Activated CD4-positive, CD25-positive, alpha-beta regulatory T cell treated with anti-CD3 and anti-CD28 coated beads, Interleukin-2, amount 50 U/mL, for 24 hours (primary cell): ENCODE data around the gene NEK2.
A peak's percentile ranks its signal among the peaks of the same experiment; 100 is the strongest.
"Not testable (repeated sequence)": the region's sequence is repeated elsewhere in the genome, so short reads cannot be mapped to it uniquely, and the experiment has no call there.

Experiments used
- ATAC-seq, 2 donors: fragments of 150-1000 bp; cut with Tn5 transposase; one replicate each; pipeline ENCODE4 v1.10.0; 2021; ENCODE audit warnings: mild to moderate bottlenecking in 1 of 2, moderate library complexity in 1 of 2

The NEK2 gene

DNA sequence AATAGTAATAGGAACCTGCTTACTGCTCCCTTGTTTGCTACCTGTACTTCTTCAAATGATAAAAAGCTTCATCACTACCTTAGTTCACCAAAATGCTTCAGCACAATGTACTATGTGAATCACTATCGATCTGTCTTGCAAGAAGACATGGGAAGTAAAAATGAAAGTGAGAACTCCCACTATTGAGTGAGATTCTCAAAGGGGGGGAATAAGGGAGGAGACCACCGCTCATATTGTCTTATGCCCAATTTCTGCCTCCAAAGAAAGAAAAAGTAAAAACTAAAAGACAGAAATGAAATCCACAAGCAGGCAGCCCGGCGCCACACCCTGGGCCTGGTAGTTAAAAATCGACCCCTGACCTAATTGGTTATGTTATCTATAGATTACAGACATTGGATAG is 18.5 kb upstream of the NEK2 start:
- ATAC-seq = not testable (repeated sequence)

DNA sequence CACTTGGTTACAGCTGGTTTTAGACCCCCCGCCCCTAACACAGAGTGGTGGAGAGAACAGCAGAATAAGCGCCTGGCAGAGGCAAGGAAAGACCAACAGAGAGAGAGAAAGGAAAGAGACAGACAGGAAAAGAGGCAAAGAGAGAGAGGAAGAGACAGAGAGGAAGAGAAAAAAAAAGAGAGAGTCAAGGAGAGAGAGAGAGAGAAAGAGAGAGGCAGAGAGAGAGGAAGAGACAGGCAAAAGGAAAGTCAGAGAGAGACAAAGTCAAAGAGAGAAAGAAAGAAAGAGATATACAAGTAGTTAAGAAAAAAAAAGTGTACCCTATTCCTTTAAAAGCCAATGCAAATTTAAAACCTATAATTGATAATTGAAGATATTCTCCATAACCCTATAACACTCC is 13.0 kb upstream of the NEK2 start:
- ATAC-seq = no peak

DNA sequence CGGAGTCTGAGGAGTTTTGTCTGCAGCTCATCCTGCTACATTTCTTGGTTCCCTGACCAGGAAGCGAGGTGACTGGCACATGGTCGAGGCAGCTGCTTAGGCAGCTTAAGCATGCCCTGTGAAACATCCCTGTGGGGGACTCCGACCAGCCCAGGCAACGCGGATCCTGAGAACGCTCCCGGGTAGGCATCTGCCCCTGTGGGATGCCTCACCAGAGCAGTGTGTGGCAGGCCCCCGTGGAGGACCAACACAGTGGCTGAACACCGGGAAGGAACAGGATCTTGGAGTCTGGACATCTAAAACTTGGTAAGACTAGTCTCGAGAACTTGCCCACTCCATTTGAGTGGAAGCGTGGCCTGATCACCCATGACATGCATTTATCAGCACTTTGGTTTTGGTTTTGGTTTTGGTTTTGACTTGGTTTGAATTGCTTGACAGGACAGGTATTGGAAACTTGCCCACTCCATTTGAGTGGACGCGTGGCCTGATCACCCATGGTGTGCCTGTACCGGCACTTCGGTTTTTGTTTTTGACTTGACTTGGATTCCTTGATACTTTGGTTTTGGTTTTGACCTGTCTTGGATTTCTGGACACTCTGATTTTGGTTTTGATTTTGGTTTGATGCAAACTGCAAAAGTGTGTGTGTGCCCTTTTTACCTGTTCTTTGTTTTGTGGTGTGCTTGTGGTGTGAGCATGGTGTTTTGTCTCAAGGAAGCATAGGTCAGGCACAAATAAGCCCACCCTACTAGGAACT is 12.2 kb upstream of the NEK2 start:
- ATAC-seq = no peak

DNA sequence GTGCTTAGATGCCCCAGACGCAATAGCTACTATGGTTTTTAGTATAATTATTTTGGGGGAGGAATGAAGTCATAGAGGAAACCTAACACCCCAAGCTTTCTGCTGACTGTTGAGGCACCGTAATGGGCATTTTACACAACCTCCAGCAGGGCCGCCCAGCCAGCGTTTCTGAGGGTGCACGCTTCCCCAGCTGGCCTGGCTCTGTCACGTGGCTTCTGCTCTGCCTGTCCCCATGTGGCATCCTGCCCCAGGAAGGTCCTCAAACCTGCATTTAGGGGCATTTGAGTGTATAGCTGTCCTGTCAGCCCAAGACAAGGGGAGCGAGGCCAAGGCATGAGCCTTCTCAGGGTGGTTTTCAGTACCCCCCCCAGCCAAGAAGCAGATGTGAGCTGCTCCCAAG is 10.4 kb upstream of the NEK2 start:
- ATAC-seq = no peak

DNA sequence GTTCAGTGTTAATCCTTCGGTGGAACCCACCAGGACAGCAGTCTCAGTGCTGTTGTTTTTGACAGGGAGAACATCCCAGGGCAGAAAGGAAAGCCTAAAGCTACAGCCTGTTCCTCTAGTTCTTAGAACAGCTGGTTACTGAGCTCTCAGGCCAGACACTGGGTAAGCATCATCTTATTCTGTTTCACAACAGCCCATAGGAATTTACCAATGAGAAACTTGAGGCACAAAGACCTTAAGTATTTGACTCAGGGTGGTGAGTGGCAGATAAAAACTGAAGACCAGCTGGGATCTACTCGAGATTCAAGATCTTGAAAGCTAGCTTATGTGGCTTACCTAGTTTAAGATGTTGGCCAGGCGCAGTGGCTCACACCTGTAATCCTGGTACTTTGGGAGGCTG is 9.4 kb upstream of the NEK2 start:
- ATAC-seq = no peak

DNA sequence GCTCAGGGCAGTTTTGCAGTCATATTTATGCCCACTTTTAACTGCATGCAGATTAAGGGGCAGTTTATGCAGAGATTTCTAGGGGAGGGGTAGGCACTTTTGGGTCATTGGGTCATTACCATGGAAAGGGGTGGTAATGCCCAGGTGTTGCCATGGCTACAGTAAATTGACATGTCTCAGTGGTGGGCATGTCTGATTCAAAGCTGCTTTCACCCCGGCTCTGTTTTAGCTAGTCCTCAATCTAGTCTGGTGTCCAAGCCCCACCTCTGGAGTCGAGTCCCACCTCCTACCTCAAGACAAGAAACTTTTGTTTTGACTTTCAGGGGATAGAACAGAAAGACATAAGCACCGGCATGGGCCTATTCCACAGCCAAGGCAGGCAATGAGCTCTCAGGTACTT is 8.9 kb upstream of the NEK2 start:
- no peak for ATAC-seq

DNA sequence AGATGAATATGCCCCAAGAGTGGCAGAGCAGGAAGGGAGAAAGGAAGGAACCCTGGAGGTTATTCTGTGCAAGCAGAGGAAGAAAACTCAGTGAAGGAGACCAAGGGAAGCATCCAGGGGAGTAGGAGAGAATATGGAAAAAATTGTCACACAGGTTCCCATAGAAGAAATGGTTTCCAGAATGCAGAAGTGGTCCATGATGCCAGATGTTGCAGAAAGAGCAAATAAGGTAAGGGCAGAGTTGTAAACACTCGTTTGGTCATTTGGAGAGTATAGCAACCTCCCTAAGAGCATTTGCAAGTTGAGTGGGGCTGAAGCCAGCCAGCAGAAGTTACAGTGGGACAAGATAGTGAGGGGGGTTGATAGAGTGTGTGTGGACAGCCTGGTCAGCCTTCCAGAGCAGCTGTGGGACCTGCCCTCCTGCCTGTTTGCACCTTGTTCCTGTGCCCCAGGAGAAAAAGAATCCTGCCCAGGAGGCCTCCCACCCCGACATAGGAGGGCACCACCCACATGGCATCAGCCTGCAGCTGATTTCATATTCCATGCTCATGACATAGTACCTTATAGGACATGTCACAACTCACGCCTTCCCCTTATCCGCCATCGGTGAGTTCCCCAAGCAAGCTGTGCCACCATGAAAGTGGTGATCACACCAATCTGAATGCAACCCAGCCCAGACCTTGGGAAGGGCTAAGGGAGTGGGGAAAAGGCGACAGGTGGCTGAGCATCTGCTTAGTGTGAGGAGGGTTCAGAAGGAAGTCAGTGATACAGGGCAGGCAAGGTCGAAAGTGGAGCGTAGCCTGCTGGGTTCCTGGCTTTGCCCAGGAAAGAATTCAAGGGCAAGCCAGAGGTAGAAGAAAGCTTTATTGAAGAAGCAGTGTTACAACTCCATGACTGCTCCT is 8.2 kb upstream of the NEK2 start:
- no peak for ATAC-seq

DNA sequence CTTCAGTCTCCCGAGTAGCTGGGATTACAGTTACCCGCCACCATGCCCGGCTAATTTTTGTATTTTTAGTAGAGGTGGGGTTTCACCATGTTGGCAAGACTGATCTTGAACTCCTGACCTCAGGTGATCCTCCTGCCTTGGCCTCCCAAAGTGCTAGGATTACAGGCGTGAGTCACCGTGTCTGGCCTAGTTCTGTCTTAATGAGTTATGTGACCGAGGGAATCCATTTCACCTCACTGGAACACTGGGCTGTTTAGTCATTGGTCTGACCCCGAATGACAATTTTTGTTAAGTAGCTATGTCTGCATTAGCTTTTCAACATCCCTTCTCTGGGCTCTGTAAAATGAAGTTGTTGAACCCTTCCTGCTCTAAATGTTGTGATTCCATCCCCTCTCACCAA is 6.8 kb upstream of the NEK2 start:
- ATAC-seq = not testable (repeated sequence)

DNA sequence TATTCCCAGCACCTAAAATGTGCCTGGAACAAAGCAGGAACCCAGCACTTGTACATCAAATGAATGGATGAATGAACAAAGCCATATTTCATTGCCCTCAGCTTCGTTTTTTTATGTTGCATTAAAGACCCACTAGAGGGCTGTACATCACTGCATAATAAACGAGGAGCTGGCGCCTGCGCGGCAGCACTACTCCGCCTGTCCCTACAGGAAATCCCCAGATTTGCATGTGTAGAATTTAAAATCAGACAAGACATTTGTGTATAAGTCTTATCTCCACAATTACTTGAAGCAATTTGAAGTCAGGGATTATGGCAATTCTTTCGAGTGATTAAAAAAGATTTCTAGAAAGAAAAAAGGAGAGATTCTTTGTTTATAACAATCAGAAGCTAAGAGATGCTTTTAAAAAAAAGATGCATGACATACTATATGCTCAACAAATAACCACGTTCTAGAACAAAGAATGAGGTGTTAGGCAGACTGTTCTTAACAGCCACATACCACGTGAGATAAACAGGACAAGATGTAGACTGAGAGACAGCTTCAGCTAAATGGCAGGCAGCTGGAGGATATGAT is 5.4 kb upstream of the NEK2 start:
- peak; percentile 86 to 87 for ATAC-seq

DNA sequence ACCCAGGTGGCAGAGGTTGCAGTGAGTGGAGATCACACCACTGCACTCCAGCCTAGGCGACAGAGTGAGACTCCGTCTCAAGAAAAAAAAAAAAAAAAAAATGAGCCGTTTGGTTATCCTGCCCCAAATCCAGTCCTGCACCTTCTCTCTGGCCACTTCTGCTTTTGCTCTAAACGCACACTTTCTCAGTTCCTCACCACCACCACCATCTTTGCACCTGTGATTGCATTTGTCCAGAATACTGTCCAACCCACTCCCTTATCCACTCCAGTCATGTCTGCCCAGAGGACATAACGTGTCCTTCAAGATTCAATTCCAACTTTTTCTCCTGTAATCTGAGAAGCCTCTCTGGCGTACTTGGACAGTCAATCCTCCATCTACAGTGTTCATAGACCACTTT is 2.2 kb upstream of the NEK2 start:
- no peak for ATAC-seq

DNA sequence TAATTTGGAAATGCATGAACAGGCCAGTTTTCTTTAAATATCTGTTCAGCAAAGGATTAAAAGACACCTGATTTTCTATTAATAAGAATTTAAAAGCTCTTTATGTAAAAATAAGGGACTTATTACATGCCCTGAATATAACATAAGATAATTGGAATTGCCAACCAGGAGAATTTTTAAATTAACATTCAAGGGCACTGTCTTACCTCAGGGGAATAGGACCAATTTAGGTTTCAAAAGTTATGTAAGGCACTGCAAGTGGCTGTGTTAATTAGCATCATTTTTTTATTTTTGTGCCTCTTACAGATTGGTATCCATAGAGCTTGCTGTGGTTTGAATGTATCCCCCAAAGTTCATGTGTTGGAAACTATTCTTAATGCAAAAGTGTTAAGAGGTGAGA is 1.3 kb upstream of the NEK2 start:
- no peak for ATAC-seq

DNA sequence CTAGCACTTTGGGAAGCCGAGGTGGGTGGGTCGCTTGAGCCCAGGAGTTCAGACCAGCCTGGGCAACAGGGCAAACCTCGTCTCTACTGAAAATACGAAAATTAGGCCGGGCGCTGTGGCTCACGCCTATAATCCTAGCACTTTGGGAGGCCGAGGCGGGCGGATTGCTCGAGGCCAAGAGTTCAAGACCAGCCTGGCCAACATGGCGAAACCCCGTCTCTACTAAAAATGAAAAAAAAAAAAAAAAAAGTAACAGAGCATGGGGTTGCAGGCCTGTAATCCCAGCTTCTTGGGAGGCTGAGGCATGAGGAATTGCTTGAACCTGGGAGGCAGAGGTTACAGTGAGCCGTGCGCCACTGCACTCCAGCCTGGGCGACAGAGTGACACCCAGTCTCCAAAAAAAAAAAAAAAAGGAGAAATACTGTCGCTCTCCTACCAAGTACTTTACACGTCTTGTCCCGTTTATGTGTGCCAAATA is 724 bp upstream of the NEK2 start:
- no peak for ATAC-seq

DNA sequence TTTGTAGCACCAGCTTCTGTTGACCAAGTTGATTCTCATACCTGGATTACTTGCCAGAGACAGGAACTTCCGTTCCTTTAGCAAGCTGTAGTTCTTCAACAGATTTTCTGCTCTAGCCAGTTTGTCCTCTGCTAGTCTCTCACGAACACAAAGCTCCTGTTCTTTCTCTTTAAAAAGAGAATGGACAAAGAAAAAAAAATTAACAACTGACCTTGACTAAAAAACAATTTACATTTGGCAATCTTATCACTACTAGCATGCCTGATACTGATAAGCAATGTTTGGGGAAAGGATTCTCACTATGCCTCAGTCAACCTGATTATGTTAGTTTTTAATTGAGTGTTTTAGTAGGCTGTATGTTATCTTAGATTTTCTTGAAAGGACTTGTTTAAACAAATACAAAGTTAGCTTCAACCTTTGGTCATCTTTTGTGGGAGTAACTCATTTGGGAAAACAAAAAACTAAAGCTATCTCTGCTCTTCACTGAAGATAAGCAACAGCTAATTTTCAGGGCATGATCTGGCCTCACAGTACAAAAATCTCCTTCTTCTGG is 8.3 kb downstream of the NEK2 start:
- ATAC-seq = no peak

DNA sequence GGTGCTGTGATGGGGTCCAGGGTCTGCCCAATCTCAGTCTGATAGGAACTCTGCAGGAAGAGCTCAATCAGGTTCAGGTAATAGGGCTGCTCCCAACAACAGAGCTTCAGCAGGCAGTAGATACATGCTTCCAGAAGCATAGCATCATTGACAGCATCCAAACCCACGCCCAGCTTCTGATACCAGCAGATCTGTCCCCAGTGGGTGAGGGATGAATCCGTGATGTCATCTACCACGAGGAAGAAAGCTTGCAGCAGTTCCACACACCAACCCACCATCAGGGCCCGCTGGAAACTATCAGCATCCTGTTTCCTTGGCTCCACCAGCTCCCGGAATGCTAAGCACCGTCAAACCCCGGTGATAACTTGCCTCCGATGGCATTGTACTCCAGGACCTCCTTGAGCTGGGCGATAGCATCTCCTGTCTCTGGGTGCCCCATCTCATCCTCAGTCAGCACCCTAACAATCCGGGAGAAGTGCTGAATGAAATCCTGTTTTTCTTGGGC is 14.7 kb downstream of the NEK2 start:
- ATAC-seq = no peak

DNA sequence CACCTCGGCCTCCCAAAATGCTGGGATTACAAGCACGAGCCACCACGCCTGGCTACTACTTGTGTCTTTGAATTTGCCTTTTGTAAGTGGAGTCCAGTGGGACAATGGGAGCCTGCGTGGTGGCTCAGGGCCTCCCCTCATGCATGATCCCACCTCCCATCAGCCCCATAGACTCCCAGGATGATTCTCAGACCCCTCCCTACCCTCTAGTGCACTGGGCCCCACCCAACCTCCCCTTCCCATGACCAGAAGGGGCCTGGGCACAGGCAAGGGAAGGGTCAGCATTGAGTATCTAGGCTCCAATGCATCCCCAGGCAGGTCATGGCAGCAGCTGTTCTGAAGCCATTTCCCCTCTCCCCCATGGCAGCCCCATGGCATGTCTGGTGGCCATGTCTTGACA is 18.7 kb downstream of the NEK2 start:
- ATAC-seq = no peak

DNA sequence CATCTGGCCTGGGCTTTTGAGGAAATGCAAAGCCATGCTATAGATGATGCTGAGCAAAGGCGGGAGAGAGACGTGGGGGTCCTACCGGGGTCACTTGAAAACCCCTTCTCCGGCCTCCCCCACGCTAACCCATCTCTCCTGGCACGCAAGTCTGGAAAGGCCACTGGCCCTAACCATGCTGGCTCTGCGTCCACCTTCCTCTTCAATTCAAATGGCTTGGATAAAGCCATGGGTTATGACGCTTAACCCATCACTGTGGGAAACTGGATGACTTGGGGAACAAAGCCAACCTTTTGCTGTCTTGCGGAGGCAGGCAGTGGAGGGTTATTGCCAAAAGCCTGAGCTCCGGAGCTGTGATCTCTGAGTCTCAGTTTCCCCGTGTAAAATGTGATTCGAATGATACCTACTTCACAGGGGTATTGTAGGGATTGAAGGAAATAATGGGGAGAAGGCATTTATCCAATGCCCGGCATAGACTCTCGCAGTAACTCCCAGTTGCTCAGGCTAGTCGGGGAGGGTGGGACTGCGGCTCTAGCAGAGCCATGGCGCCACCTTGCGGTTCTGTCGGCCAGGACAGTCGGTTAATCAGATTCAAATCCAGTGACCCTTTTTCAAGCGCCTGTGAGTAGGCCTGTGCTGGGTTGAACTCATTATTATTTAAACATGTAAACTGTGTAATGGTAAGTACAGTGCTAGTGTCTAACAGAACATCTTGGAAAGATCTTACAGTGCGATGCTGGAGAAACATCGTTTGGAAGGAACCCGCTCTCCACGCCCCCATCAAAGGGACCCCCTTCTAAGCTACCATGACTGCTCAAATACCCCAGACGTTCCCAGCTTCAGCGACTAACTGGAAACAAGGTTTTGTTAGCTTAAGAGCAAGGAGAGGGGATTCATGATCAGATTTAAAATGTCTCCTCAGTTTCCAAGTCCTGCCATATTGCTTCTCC is 20.3 kb downstream of the NEK2 start:
- ATAC-seq = peak; percentile 84 to 89

DNA sequence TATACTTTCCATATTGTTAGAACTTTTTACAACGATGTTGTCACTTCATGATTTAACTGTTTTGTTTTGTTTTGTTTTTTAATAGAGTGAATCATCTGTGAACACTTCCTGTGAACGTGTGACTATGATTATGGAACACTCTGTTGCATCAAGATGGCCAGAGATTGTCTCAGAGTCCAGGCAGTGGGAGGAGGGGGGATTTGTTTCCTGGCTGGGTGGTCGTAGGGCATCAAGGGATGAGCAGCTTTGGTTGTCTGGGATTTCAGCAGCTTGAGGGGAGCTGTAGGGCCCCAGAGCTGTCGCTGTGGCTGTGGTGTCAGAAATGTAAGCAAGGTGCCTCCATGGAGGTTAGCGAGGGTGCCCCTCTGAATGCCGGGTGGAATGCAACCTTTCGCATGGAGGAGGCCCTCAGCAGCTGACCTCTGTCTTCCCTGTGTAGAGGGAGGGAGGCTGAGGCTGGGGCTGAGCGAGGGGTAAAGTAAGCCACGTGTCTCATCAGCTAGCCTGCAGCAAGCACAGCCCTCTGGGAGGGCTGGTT is 21.4 kb downstream of the NEK2 start:
- no peak for ATAC-seq

DNA sequence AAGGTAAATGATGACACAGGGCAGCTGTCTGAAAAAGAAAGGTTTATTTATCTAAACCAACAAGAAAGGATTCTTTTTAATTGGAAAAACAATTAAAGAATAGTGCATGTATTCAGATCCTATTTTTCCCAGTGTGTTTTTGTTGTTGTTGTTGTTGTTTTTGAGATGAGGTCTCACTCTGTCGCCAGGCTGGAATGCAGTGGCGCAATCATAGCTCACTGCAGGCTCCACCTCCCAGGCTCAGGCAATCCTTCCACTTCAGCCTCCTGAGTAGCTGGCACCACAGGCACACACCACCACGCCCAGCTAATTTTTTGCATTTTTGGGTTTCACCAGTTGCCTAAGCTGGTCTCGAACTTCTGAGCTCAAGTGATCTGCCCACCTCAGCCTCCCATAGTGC is 22.1 kb downstream of the NEK2 start:
- ATAC-seq = no peak

DNA sequence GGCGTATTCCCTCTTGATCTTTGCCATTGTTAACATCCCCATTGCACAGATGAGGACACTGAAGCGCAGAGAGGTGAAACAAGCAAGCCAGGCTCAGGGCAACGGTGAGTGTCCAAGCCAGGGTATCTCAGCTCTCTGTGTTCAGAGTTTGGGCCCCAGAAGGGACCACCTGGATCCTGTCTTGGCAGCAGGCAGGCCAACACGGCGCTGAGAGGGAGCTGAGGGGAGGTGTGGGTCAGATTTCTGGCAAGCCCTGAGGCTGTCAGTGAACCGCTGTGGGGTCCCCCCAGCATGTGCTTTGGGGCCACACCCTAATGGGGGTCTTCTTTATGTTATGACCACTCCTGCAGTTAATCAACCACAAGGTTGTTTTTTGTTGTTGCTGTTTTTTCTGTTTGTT is 23.1 kb downstream of the NEK2 start:
- ATAC-seq = no peak

DNA sequence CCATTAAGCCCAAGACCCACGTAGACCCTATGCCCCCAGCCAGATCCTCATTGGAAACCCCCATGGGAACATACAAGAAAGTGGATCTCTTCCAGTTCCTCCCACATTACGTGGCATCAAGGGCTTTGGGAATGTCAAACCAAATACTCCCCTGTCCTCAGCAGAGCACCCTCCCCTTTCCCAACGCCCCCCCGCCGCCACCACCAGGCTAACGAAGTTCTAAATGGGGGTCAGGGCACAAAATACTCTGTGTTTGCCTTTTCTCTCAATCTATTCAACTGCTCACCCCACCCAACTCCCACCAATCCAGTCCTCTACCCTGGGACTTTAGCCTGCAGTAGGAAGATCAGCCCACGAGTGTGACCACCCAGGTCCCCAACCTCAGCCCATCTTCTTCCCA is 24.5 kb downstream of the NEK2 start:
- ATAC-seq = no peak
